Sigmoid colon (tissue), 7 donors: Measurements from ENCODE around the gene CYBB. TPM values are rescaled to one million over a fixed set of nuclear protein-coding genes. Genes with fewer than 3 reads are reported as not detected.
A peak's percentile ranks its signal among the peaks of the same experiment; 100 is the strongest.

Source experiments
- DNase-seq: peaks from one replicate; pipeline ENCODE4 v3.0.0-alpha.2; 2019
- H3K27ac ChIP-seq, 4 donors: fragments of 200-600 bp; sonication (generic); one replicate each; pipeline ENCODE4 v1.5.1; 2016 to 2019; ENCODE audit warnings: mild to moderate bottlenecking in 1 of 4
- H3K27me3 ChIP-seq, 3 donors: fragments of 200-600 bp; sonication (generic); one replicate each; pipeline ENCODE4 v1.5.1; 2019; ENCODE audit warnings: mild to moderate bottlenecking in 1 of 3
- H3K36me3 ChIP-seq, 4 donors: fragments of 200-600 bp; sonication (generic); one replicate each; pipeline ENCODE4 v1.5.1; 2016 to 2019
- H3K4me1 ChIP-seq, 4 donors: fragments of 200-600 bp; sonication (generic); one replicate each; pipeline ENCODE4 v1.5.1; 2017 to 2019
- H3K4me3 ChIP-seq, 4 donors: fragments of 200-600 bp; sonication (generic); one replicate each; pipeline ENCODE4 v1.5.1; 2017 to 2019; ENCODE audit warnings: mild to moderate bottlenecking in 2 of 4, moderate library complexity in 1 of 4
- H3K9me3 ChIP-seq, 4 donors: fragments of 200-600 bp in 3 of 4; sonication (generic) in 3 of 4; one replicate each; pipeline versions ENCODE4 v1.5.1 to v1.6.1; 2013 to 2019
- EP300 ChIP-seq, 4 donors: sonication (generic); formaldehyde crosslinking; IDR thresholded peaks; one replicate each; pipeline ENCODE4 v1.6.1; 2017; ENCODE audit warnings: antibody characterized with exemption in 4 of 4
- POLR2A ChIP-seq, 2 donors: fragments of 450-650 bp; IDR thresholded peaks; one replicate each; pipeline ENCODE4 v1.6.1; 2016; ENCODE audit warnings: antibody characterized with exemption in 2 of 2, mild to moderate bottlenecking in 2 of 2, moderate library complexity in 2 of 2
- POLR2AphosphoS5 ChIP-seq, 4 donors: sonication (generic); formaldehyde crosslinking; IDR thresholded peaks; one replicate each; pipeline ENCODE4 v1.6.1; 2017; ENCODE audit warnings: antibody characterized with exemption in 4 of 4
- WGBS, 2 donors: extraction: QIAGEN DNeasy Blood & Tissue Kit; methylation state at CpG; one replicate each; pipeline ENCODE4 v1.1.7; 2013; 5-methylcytosine and 5-hydroxymethylcytosine counted together
- intact Hi-C: fragments of 100-400 bp; cut with DNase I; formaldehyde crosslinking; loops from one replicate; pipeline ENCODE4 v1.15.1; 2023
- polyA plus RNA-seq, 3 donors: library from polyadenylated mRNA; stranded (reverse); fragments of 200-250 nt; gene quantifications; one replicate each; pipeline ENCODE4 v1.2.3, GENCODE V29; 2013
- total RNA-seq, 4 donors: library from RNA; depleted of rRNA; stranded (reverse); fragments of >200 nt; gene quantifications; one replicate each; pipeline ENCODE4 v1.1.0, GENCODE V29; 2016
- TF ChIP-seq, protein P1 (sequence below), 4 experiments: fragments of 450-650 bp in 3 of 4; fragments of 200-600 bp in 1 of 4; IDR thresholded peaks; one replicate each; pipeline ENCODE4 v1.5.1; 2016 to 2019; ENCODE audit warnings: antibody characterized with exemption in 4 of 4, mild to moderate bottlenecking in 3 of 4, moderate library complexity in 2 of 4
- donor health status: healthy with polysubstance abuse.
- donor health status: Bipolar disorder and iron deficiency.
- donor health status: healthy.

CYBB gene
- total and polyA plus RNA-seq, 7 donors = 6.0 to 28.5 (median 23.0) TPM

GRCh38 chrX:37818031-37818430, 38.2 kb downstream of the CYBB start:
- Histone ChIP-seq H3K27ac (no peak overlapping the region), H3K4me3 (no peak overlapping the region), H3K9me3 (no peaks in the 10 kb centered on the region), H3K4me1 (no peaks in the 10 kb centered on the region), H3K36me3 (no peaks in the 10 kb centered on the region), H3K27me3 (no peaks in the 10 kb centered on the region)
- 2 to 18% methylated on average over 2 of the region's 2 CpGs for WGBS, 2 donors
- intact Hi-C loops = no loop called here
- no peak for DNase-seq
- TF ChIP-seq, protein P1, sequence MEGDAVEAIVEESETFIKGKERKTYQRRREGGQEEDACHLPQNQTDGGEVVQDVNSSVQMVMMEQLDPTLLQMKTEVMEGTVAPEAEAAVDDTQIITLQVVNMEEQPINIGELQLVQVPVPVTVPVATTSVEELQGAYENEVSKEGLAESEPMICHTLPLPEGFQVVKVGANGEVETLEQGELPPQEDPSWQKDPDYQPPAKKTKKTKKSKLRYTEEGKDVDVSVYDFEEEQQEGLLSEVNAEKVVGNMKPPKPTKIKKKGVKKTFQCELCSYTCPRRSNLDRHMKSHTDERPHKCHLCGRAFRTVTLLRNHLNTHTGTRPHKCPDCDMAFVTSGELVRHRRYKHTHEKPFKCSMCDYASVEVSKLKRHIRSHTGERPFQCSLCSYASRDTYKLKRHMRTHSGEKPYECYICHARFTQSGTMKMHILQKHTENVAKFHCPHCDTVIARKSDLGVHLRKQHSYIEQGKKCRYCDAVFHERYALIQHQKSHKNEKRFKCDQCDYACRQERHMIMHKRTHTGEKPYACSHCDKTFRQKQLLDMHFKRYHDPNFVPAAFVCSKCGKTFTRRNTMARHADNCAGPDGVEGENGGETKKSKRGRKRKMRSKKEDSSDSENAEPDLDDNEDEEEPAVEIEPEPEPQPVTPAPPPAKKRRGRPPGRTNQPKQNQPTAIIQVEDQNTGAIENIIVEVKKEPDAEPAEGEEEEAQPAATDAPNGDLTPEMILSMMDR (IDR thresholded peaks at IDR 0.05) = no peak
- TF ChIP-seq POLR2A (IDR thresholded peaks at IDR 0.05) = no peak
- no peak for TF ChIP-seq EP300 (IDR thresholded peaks at IDR 0.05)
- TF ChIP-seq POLR2AphosphoS5 (IDR thresholded peaks at IDR 0.05) = no peak

- H3K4me3 ChIP-seq = no peak overlapping the region
- intact Hi-C loops = no loop called here
These were observed 40.8 kb downstream of the CYBB start for GRCh38 chrX:37820646-37821045.

GRCh38 chrX:37824491-37825214, 44.8 kb downstream of the CYBB start:
- DNase-seq = no peak
- intact Hi-C loops = loop anchor here (1.0 to 2.0 kb wide), 3 partner anchors 80 to 315 kb away; no protein-coding TSS in a partner anchor
- H3K27me3 ChIP-seq = no peaks in the 10 kb centered on the region
- no peaks in the 10 kb centered on the region for H3K36me3 ChIP-seq
- no peaks in the 10 kb centered on the region for H3K9me3 ChIP-seq
- TF ChIP-seq, protein P1 (IDR thresholded peaks at IDR 0.05) = no peak
- no peak for TF ChIP-seq POLR2A (IDR thresholded peaks at IDR 0.05)
- TF ChIP-seq EP300 (IDR thresholded peaks at IDR 0.05) = no peak
- H3K4me1 ChIP-seq = peaks cover 0 to 6% (median 0%) of the 10 kb centered on the region in 4 donors
- 13 to 60% methylated on average over 1 of the region's 1 CpG for WGBS, 2 donors
- no peak overlapping the region for H3K4me3 ChIP-seq
- no peak overlapping the region for H3K27ac ChIP-seq

More at GRCh38 chrX:37820646-37821045, 40.8 kb downstream of the CYBB start:
- Histone ChIP-seq H3K36me3 (no peaks in the 10 kb centered on the region), H3K9me3 (no peaks in the 10 kb centered on the region), H3K27ac (no peak overlapping the region), H3K27me3 (no peaks in the 10 kb centered on the region), H3K4me1 (peaks cover 0 to 6% (median 0%) of the 10 kb centered on the region in 4 donors)
- WGBS, 2 donors = 89 to 100% methylated on average over 1 of the region's 1 CpG
- DNase-seq = no peak
- TF ChIP-seq POLR2A (IDR thresholded peaks at IDR 0.05) (no peak), EP300 (IDR thresholded peaks at IDR 0.05) (no peak), POLR2AphosphoS5 (IDR thresholded peaks at IDR 0.05) (no peak)
- TF ChIP-seq, protein P1 (IDR thresholded peaks at IDR 0.05) = no peak

GRCh38 chrX:37825215-37825842, 45.5 kb downstream of the CYBB start:
- peak; percentile 64 for DNase-seq
- no peaks in the 10 kb centered on the region for H3K27me3 ChIP-seq
- H3K4me3 ChIP-seq = no peak overlapping the region
- WGBS, 2 donors = 2 to 4% methylated on average over 3 of the region's 3 CpGs
- no peak for TF ChIP-seq POLR2AphosphoS5 (IDR thresholded peaks at IDR 0.05)
- TF ChIP-seq, protein P1 (IDR thresholded peaks at IDR 0.05) = peak; percentile 66 to 83 (median 76)
- H3K27ac ChIP-seq = no peak overlapping the region
- no peaks in the 10 kb centered on the region for H3K9me3 ChIP-seq
- H3K4me1 ChIP-seq = peaks cover 0 to 6% (median 0%) of the 10 kb centered on the region in 4 donors
- intact Hi-C loops = loop anchor here (1.0 to 2.0 kb wide), 3 partner anchors 81 to 316 kb away; no protein-coding TSS in a partner anchor
- H3K36me3 ChIP-seq = no peaks in the 10 kb centered on the region
